ENCODE data around the gene ADGRL1. TPM values are rescaled to one million over a fixed set of nuclear protein-coding genes. Genes with fewer than 3 reads are reported as not detected.

ADGRL1 gene
- total RNA-seq, 4 donors from 2014 or later, result 22.8 to 58.6 (median 48.8) TPM

DNA sequence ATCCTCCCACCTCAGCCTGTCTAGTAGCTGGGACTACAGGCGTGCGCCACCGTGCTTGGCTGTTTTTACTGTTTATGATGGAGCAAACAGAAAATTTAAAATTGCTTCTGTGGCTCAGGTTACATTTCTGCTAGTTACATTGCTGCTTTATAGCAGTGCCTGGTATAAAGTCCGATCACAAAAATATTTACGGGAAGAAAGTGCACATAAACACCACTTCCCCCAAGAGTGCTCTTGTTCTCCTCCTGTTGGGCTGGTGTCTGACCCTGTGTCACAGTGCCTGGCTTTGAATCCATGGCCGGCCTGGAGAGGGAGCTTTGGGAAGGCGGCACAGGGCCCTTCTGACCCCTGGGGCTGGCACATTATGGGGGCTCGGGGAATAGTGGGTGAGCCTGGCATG, 100.3 kb downstream of the ADGRL1 start:
- Histone ChIP-seq H3K27ac (no peak overlapping the region), H3K4me1 (no peaks in the 10 kb centered on the region), H3K36me3 (peaks cover 0 to 55% (median 0%) of the 10 kb centered on the region in 3 donors), H3K4me3 (no peak overlapping the region), H3K27me3 (no peaks in the 10 kb centered on the region), H3K9me3 (no peaks in the 10 kb centered on the region)
- TF ChIP-seq POLR2A (IDR thresholded peaks at IDR 0.05), result no peak
- TF ChIP-seq, protein P1, sequence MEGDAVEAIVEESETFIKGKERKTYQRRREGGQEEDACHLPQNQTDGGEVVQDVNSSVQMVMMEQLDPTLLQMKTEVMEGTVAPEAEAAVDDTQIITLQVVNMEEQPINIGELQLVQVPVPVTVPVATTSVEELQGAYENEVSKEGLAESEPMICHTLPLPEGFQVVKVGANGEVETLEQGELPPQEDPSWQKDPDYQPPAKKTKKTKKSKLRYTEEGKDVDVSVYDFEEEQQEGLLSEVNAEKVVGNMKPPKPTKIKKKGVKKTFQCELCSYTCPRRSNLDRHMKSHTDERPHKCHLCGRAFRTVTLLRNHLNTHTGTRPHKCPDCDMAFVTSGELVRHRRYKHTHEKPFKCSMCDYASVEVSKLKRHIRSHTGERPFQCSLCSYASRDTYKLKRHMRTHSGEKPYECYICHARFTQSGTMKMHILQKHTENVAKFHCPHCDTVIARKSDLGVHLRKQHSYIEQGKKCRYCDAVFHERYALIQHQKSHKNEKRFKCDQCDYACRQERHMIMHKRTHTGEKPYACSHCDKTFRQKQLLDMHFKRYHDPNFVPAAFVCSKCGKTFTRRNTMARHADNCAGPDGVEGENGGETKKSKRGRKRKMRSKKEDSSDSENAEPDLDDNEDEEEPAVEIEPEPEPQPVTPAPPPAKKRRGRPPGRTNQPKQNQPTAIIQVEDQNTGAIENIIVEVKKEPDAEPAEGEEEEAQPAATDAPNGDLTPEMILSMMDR (IDR thresholded peaks at IDR 0.05), result no peak
- DNase-seq, result no peak

DNA sequence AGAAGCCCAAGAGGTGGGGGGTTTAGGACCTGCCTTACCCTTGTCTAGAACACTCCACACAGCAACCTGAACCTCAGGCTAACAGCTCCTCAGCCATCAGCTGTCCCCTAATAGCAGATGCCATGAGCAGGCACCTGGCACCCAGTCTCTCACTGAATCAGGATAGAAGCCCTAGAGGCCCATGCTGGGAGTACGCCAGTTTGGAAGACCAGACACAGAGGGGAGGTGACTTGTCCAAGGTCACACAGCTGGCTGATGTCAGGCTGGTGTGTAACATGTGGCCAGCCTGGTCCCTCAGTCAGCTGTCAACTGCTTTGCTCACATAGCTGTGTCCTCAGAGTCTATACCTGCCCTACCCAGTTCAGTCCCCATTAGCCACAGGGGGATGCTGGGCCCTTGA, 102.7 kb downstream of the ADGRL1 start:
- H3K4me3 ChIP-seq, result no peak overlapping the region
- peaks cover 0 to 64% (median 0%) of the 10 kb centered on the region in 3 donors for H3K36me3 ChIP-seq
- H3K9me3 ChIP-seq, result no peaks in the 10 kb centered on the region
- no peak overlapping the region for H3K27ac ChIP-seq
- H3K27me3 ChIP-seq, result no peaks in the 10 kb centered on the region
- no peaks in the 10 kb centered on the region for H3K4me1 ChIP-seq
- DNase-seq, result no peak
- TF ChIP-seq POLR2A (IDR thresholded peaks at IDR 0.05), result no peak
- TF ChIP-seq, protein P1 (IDR thresholded peaks at IDR 0.05), result no peak

DNA sequence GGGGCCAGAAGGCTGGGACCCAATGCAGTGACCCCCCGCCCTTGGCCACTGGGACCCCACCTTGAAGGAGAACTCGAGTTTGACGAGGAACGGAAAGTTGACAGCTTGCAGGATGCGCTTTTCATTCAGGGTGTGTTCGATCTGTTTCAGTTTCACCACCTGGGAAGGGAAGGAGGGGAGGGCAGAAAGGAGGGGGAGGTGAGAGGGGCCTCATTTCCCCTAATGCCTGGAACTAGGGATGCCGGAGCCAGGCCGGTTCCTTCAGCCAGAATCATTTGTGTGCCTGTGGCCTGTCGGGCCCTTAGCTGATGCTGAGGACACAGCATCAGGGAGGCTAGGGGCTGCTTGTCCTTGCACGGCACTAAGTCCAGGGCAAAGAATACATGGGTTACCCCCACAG, 103.2 kb downstream of the ADGRL1 start:
- Histone ChIP-seq H3K4me1 (no peaks in the 10 kb centered on the region), H3K36me3 (peaks cover 0 to 69% (median 0%) of the 10 kb centered on the region in 3 donors), H3K27ac (no peak overlapping the region), H3K27me3 (no peaks in the 10 kb centered on the region), H3K4me3 (no peak overlapping the region), H3K9me3 (no peaks in the 10 kb centered on the region)
- no peak for DNase-seq
- TF ChIP-seq, protein P1 (IDR thresholded peaks at IDR 0.05), result no peak
- no peak for TF ChIP-seq POLR2A (IDR thresholded peaks at IDR 0.05)

DNA sequence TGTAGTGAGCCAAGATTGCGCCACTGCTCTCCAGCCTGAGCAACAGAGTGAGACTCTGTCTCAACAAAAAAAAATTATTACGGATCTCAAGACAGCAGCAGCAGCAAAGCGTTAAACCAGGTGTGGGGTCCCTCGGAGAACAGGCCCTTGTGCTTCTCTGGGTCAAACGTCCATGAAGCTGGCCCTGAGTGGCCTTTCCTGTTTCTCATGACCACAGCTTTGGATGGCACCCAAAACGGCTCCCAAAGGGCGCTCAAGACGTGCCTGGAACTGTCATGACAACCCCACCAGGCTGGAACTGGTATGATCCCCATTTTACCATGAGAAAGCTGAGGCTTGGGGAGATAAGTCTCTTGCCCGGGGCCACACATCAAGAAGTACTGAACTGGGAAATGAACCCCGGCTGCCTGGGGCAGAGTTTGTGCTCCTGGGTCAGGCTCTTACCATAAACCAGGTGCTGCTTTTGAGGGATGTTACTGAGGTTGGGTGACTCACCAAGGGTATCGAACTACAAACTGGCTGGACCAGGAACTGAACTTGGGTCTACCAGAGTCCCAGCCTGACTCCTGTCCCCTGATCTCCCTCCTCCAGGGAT, 103.8 kb downstream of the ADGRL1 start:
- TF ChIP-seq, protein P1 (IDR thresholded peaks at IDR 0.05), result no peak
- no peak for TF ChIP-seq POLR2A (IDR thresholded peaks at IDR 0.05)
- no peaks in the 10 kb centered on the region for H3K9me3 ChIP-seq
- peaks cover 0 to 75% (median 0%) of the 10 kb centered on the region in 3 donors for H3K36me3 ChIP-seq
- no peak for DNase-seq
- H3K4me3 ChIP-seq, result no peak overlapping the region
- no peaks in the 10 kb centered on the region for H3K27me3 ChIP-seq
- H3K27ac ChIP-seq, result no peak overlapping the region
- H3K4me1 ChIP-seq, result no peaks in the 10 kb centered on the region

DNA sequence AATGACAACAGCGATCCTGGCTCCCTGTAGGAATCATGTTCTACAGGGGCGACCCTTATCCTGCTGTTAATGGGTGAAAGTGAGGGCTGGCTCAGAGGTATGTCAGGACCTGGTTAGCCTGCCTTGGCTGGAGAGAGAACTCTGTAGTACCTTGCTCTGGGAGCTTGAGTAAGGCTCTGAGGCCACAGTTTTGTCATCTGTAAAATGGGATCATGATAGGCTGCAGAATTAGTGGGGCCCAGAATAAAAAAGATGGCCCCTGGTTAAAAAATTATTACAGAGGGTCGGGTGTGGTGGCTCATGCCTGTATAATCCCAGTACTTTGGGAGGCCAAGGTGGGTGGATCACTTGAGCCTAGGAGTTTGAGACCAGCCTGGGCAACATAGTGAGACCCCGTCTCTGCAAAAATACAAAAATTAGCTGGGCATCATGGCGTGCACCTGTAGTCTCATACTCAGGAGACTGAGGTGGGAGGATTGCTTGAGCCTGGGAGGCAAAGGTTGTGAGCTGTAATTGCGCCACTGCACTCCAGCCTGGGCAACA, 104.9 kb downstream of the ADGRL1 start:
- TF ChIP-seq, protein P1 (IDR thresholded peaks at IDR 0.05), result no peak
- no peak for TF ChIP-seq POLR2A (IDR thresholded peaks at IDR 0.05)
- Histone ChIP-seq H3K36me3 (peaks cover 0 to 75% (median 0%) of the 10 kb centered on the region in 3 donors), H3K27me3 (no peaks in the 10 kb centered on the region), H3K4me1 (no peaks in the 10 kb centered on the region), H3K9me3 (no peaks in the 10 kb centered on the region), H3K27ac (no peak overlapping the region), H3K4me3 (no peak overlapping the region)
- DNase-seq, result no peak

Small RNA genes lying within 50 kb of the gene (small RNA-seq; reads per million reads assigned to genes)
- 0 reads per million in 2 donors for gene RN7SL231P

Other genes with a start within 250 kb of the ADGRL1 start
- 10 to 100 TPM in 2 of 4 donors, 1 to 10 TPM in 2; 5.8 to 19.0 (median 9.6) TPM for gene RFX1, start 199.8 kb downstream of the ADGRL1 start, total RNA-seq
- gene RLN3, start 178.0 kb downstream of the ADGRL1 start, total RNA-seq, result not detected
- gene IL27RA, start 174.4 kb downstream of the ADGRL1 start, total RNA-seq, result 1 to 10 TPM in 3 of 4 donors, under 1 TPM in 1; 0.85 to 7.4 (median 2.0) TPM
- gene PALM3, start 144.1 kb downstream of the ADGRL1 start, total RNA-seq, result under 1 TPM in 2 of 4 donors, not detected in 2; 0.53 to 0.54 TPM
- 10 to 100 TPM; 25.6 to 58.5 (median 40.7) TPM for gene MISP3, start 133.4 kb downstream of the ADGRL1 start, total RNA-seq
- gene C19orf67, start 120.4 kb downstream of the ADGRL1 start, total RNA-seq, result not detected
- gene SAMD1, start 115.4 kb downstream of the ADGRL1 start, total RNA-seq, result 10 to 100 TPM; 28.9 to 64.4 (median 33.9) TPM
- gene PRKACA, start 88.4 kb downstream of the ADGRL1 start, total RNA-seq, result 10 to 100 TPM; 18.2 to 39.8 (median 30.0) TPM
- gene ASF1B, start 69.6 kb downstream of the ADGRL1 start, total RNA-seq, result 10 to 100 TPM in 1 of 4 donors, 1 to 10 TPM in 3; 2.3 to 12.4 (median 5.5) TPM
- 100 to 1,000 TPM in 2 of 4 donors, 10 to 100 TPM in 2; 70.6 to 159 (median 110) TPM for gene ADGRE5, start 175.3 kb upstream of the ADGRL1 start, total RNA-seq
- 100 to 1,000 TPM in 3 of 4 donors, 10 to 100 TPM in 1; 52.5 to 283 (median 115) TPM for gene DDX39A, start 213.2 kb upstream of the ADGRL1 start, total RNA-seq
- 100 to 1,000 TPM in 1 of 4 donors, 10 to 100 TPM in 3; 13.1 to 140 (median 28.2) TPM for gene PKN1, start 227.1 kb upstream of the ADGRL1 start, total RNA-seq